Nephron (organoid): ENCODE results near the gene TRMT44.
"Not testable (repeated sequence)": the region's sequence is repeated elsewhere in the genome, so short reads cannot be mapped to it uniquely, and the experiment has no call there.

Source experiments
- H3K27ac Mint-ChIP-seq, 3 experiments: 2 replicates each; pipeline ENCODE4 v1.8.0; 2020; ENCODE audit warnings: mixed read lengths in 3 of 3, mild to moderate bottlenecking in 2 of 3, moderate library complexity in 1 of 3
- H3K27me3 Mint-ChIP-seq: 2 replicates; pipeline ENCODE4 v1.8.0; 2021; ENCODE audit warnings: low read depth, mild to moderate bottlenecking, moderate library complexity, mixed read lengths
- H3K36me3 Mint-ChIP-seq: 2 replicates; pipeline ENCODE4 v1.8.0; 2020; ENCODE audit warnings: low read depth, mixed read lengths
- H3K4me1 Mint-ChIP-seq: 2 replicates; pipeline ENCODE4 v1.8.0; 2020; ENCODE audit warnings: mixed read lengths
- H3K4me3 Mint-ChIP-seq, 3 experiments: 2 replicates each; pipeline ENCODE4 v1.8.0; 2020; ENCODE audit warnings: mild to moderate bottlenecking in 3 of 3, mixed read lengths in 3 of 3, moderate library complexity in 2 of 3
- H3K9me3 Mint-ChIP-seq: 2 replicates; pipeline ENCODE4 v1.8.0; 2020; ENCODE audit warnings: mixed read lengths
- TF ChIP-seq, protein P1 (sequence below), 3 experiments: fragments of 200-600 bp; sonication (generic); IDR thresholded peaks; one replicate each; pipeline ENCODE4 v1.5.0; 2021; ENCODE audit warnings: antibody characterized with exemption in 3 of 3; ENCODE audit not compliant: unreplicated experiment in 3 of 3

Gene TRMT44

DNA sequence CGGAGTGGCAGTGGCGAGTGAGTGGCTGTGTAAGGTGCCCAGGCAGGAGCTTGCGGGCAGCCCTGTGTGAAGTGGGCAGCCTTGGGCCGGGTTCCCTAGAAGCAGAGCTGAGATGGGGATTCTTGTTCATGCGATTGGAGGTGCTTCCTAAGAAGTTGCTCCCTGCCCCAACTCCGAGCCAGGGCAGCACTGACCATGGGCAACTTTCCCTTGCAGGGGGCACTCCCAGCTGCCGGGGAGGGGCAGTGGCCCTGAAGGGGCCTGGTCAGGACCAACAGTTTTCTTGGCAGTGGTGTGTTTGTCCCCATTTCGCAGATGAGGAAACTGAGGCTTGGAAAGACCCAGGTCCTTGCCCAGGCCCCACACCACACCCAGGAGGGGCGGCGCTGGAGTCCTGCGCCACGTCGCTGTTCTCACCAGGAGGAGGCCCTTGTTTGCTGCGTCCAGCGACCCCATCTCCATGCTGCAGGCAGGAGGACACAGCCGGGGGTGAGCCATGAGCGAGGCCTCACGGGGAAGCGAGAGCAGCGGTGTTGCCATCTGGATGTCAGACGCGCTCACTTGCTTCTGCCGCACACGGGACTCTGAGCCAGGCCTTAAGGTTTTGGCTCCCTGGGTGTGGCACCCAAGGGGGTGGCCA, 68.9 kb downstream of the TRMT44 start:
- Mint-ChIP-seq H3K9me3 (peaks cover 2% of the 10 kb centered on the region), H3K27ac (no peak overlapping the region), H3K4me3 (no peak overlapping the region), H3K27me3 (peaks cover 5% of the 10 kb centered on the region), H3K4me1 (peaks cover 12% of the 10 kb centered on the region), H3K36me3 (no peaks in the 10 kb centered on the region)
- TF ChIP-seq, protein P1, sequence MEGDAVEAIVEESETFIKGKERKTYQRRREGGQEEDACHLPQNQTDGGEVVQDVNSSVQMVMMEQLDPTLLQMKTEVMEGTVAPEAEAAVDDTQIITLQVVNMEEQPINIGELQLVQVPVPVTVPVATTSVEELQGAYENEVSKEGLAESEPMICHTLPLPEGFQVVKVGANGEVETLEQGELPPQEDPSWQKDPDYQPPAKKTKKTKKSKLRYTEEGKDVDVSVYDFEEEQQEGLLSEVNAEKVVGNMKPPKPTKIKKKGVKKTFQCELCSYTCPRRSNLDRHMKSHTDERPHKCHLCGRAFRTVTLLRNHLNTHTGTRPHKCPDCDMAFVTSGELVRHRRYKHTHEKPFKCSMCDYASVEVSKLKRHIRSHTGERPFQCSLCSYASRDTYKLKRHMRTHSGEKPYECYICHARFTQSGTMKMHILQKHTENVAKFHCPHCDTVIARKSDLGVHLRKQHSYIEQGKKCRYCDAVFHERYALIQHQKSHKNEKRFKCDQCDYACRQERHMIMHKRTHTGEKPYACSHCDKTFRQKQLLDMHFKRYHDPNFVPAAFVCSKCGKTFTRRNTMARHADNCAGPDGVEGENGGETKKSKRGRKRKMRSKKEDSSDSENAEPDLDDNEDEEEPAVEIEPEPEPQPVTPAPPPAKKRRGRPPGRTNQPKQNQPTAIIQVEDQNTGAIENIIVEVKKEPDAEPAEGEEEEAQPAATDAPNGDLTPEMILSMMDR (IDR thresholded peaks at IDR 0.05; ENCODE audit: unreplicated experiment in 3 of 3), result no peak

DNA sequence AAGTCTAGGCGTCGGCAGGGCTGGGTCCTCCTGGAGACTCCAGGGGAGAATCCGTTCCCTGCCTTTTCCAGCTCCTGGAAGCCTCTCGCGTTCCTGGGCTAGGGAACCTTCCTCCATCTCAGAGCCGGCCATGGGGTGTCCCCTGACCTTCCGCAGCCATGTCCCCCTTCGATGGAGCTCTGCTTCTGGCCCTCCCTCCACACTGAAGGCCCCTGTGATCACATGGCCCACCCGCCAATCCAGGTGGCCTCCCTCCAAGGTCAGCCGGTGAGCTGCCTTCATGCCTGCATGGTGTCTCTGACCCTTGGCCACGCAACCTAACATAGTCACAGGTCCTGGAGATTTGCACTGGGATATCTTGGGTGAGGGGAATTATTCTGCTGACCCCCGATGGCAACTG, 69.6 kb downstream of the TRMT44 start:
- H3K4me1 Mint-ChIP-seq, result peaks cover 12% of the 10 kb centered on the region
- H3K9me3 Mint-ChIP-seq, result peaks cover 2% of the 10 kb centered on the region
- no peaks in the 10 kb centered on the region for H3K36me3 Mint-ChIP-seq
- H3K4me3 Mint-ChIP-seq, result no peak overlapping the region
- TF ChIP-seq, protein P1 (IDR thresholded peaks at IDR 0.05; ENCODE audit: unreplicated experiment in 3 of 3), result no peak
- H3K27me3 Mint-ChIP-seq, result no peaks in the 10 kb centered on the region
- no peak overlapping the region for H3K27ac Mint-ChIP-seq

- H3K27me3 Mint-ChIP-seq, result no peaks in the 10 kb centered on the region
- peaks cover 10% of the 10 kb centered on the region for H3K4me1 Mint-ChIP-seq
- no peaks in the 10 kb centered on the region for H3K36me3 Mint-ChIP-seq
- H3K27ac Mint-ChIP-seq, result no peak overlapping the region
- H3K4me3 Mint-ChIP-seq, result no peak overlapping the region
- TF ChIP-seq, protein P1 (IDR thresholded peaks at IDR 0.05; ENCODE audit: unreplicated experiment in 3 of 3), result no peak
- peaks cover 2% of the 10 kb centered on the region for H3K9me3 Mint-ChIP-seq
These were observed 70.2 kb downstream of the TRMT44 start for GRCh38 chr4:8510611-8511285.

DNA sequence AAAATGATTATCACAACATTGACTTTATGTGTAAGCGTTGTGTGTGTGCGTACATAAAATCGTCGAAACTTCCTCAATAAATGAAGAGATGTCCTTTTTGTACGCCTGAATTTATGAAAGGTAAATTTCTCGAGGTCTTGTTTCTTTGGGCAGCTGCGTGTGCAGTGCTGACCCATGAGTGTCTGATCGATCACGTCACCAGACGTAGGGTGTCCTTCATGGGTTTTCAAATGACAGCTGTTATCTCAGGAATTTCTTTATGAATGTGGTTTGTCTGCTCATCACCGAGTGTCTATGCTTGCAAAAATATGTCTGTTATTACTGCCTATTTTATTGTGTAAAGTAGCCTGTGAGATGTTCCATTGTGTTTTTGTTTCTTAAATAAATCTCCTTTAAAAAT, 71.9 kb downstream of the TRMT44 start:
- H3K4me3 Mint-ChIP-seq, result no peak overlapping the region
- TF ChIP-seq, protein P1 (IDR thresholded peaks at IDR 0.05; ENCODE audit: unreplicated experiment in 3 of 3), result no peak
- no peaks in the 10 kb centered on the region for H3K27me3 Mint-ChIP-seq
- peaks cover 2% of the 10 kb centered on the region for H3K9me3 Mint-ChIP-seq
- H3K27ac Mint-ChIP-seq, result no peak overlapping the region
- H3K4me1 Mint-ChIP-seq, result peaks cover 2% of the 10 kb centered on the region
- H3K36me3 Mint-ChIP-seq, result no peaks in the 10 kb centered on the region

DNA sequence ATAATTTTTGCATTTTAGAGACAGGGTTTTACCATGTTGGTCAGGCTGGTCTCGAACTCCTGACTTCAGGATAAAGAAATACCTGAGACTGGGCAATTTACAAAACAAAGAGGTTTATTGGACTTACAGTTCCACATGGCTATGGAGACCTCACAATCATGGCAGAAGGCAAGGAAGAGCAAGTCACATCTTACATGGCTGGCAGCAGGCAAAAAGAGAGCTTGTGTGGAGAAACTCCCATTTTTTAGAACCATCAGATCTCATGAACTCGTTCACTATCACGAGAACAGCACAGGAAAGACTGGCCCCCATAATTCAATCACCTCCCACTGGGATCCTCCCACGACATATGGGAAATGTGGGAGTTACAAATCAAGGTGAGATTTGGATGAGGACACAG, 72.5 kb downstream of the TRMT44 start:
- not testable (repeated sequence) for H3K4me3 Mint-ChIP-seq, H3K27me3 Mint-ChIP-seq, H3K27ac Mint-ChIP-seq, H3K9me3 Mint-ChIP-seq, H3K36me3 Mint-ChIP-seq, H3K4me1 Mint-ChIP-seq

DNA sequence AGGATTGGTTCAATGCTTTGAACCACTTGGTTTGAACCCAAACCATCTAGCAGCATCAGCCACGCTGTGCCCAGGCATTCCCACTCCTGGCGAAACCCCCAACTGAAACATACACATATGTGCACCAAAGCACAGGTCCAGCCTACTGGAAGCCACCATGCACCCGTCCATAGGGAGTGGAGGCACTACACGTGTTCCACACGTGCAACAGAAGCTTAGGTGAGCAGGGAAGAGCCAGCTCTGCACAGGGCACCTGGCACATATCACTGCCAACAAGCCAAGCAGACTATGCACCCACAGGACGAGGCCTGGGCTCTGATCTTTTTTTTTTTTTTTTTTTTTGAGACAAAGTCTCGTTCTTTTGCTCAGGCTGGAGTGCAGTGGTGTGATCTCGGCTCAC, 73.4 kb downstream of the TRMT44 start:
- Mint-ChIP-seq H3K27ac (no peak overlapping the region), H3K27me3 (no peaks in the 10 kb centered on the region), H3K9me3 (peaks cover 2% of the 10 kb centered on the region), H3K4me1 (no peaks in the 10 kb centered on the region), H3K4me3 (no peak overlapping the region), H3K36me3 (no peaks in the 10 kb centered on the region)
- TF ChIP-seq, protein P1 (IDR thresholded peaks at IDR 0.05; ENCODE audit: unreplicated experiment in 3 of 3), result no peak
